Stimulated activated CD4-positive, alpha-beta T cell treated with anti-CD3 and anti-CD28 coated beads, Interleukin-2, amount 100 ng/mL, for 24 hours (primary cell): ENCODE results near the gene PCSK5.

Source experiments
- DNase-seq, 2 donors: peaks; one replicate each; pipeline ENCODE4 v3.0.0-alpha.2; 2020

The PCSK5 gene

GRCh38 chr9:76153902-76154629 lies 263.6 kb downstream of the PCSK5 start:
- DNase-seq = no peak

GRCh38 chr9:76155361-76155760 lies 264.9 kb downstream of the PCSK5 start:
- no peak for DNase-seq

- DNase-seq = no peak
These were observed 268.2 kb downstream of the PCSK5 start for GRCh38 chr9:76158713-76159112.

GRCh38 chr9:76159293-76159926 lies 268.9 kb downstream of the PCSK5 start:
- DNase-seq = no peak

GRCh38 chr9:76161106-76161505 lies 270.6 kb downstream of the PCSK5 start:
- DNase-seq = no peak

GRCh38 chr9:76161541-76161940 lies 271.1 kb downstream of the PCSK5 start:
- no peak for DNase-seq

- no peak for DNase-seq
These were observed 271.7 kb downstream of the PCSK5 start for GRCh38 chr9:76162086-76162730.

- no peak for DNase-seq
These were observed 272.5 kb downstream of the PCSK5 start for GRCh38 chr9:76162751-76163500.

- DNase-seq = no peak
These were observed 276.1 kb downstream of the PCSK5 start for GRCh38 chr9:76166526-76166925.

- no peak for DNase-seq
These were observed 285.7 kb downstream of the PCSK5 start for GRCh38 chr9:76176171-76176570.

- DNase-seq = no peak
These were observed 287.5 kb downstream of the PCSK5 start for GRCh38 chr9:76177931-76178330.

- no peak for DNase-seq
These were observed 290.1 kb downstream of the PCSK5 start for GRCh38 chr9:76180541-76180940.

- no peak for DNase-seq
These were observed 290.7 kb downstream of the PCSK5 start for GRCh38 chr9:76181020-76181641.

GRCh38 chr9:76181781-76182180 lies 291.3 kb downstream of the PCSK5 start:
- DNase-seq = no peak

- no peak for DNase-seq
These were observed 295.0 kb downstream of the PCSK5 start for GRCh38 chr9:76185432-76185831.

- DNase-seq = no peak
These were observed 297.8 kb downstream of the PCSK5 start for GRCh38 chr9:76188286-76188685.

GRCh38 chr9:76188905-76189304 lies 298.4 kb downstream of the PCSK5 start:
- DNase-seq = no peak

GRCh38 chr9:76191493-76191892 lies 301.0 kb downstream of the PCSK5 start:
- DNase-seq = no peak

- no peak for DNase-seq
These were observed 301.5 kb downstream of the PCSK5 start for GRCh38 chr9:76192013-76192412.

- no peak for DNase-seq
These were observed 304.4 kb downstream of the PCSK5 start for GRCh38 chr9:76194896-76195295.

- DNase-seq = no peak
These were observed 307.9 kb downstream of the PCSK5 start for GRCh38 chr9:76198336-76198735.

- DNase-seq = no peak
These were observed 309.8 kb downstream of the PCSK5 start for GRCh38 chr9:76200315-76200714.

GRCh38 chr9:76200745-76201144 lies 310.3 kb downstream of the PCSK5 start:
- no peak for DNase-seq
